Measurements from ENCODE around the gene ACVR2A.

Gene ACVR2A

GRCh38 chr2:147927053-147927588 lies 82.3 kb downstream of the ACVR2A start:
- DNase-seq: no peak

DNA sequence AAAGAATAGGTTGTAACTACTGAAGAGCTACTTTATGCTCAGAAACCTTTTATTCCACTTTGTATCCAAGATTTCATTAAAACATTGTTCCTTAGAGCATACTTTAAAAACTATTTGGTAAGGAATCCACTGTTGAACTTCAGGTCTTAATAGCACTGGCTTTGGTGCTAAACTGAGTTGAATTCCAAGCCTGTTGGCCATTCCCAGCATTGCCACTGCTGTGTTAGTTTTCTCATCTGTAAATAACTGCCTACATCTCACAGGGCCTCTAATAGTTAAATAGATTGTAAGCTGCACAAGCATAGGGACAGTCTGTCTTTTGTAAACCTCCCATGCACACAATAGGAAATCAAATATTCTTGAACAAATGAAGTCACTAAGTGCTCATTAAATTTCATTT lies 89.1 kb downstream of the ACVR2A start:
- no peak for DNase-seq

GRCh38 chr2:147934881-147935620 lies 90.2 kb downstream of the ACVR2A start:
- DNase-seq: no peak

GRCh38 chr2:147937744-147938349 lies 93.0 kb downstream of the ACVR2A start:
- DNase-seq: no peak

DNA sequence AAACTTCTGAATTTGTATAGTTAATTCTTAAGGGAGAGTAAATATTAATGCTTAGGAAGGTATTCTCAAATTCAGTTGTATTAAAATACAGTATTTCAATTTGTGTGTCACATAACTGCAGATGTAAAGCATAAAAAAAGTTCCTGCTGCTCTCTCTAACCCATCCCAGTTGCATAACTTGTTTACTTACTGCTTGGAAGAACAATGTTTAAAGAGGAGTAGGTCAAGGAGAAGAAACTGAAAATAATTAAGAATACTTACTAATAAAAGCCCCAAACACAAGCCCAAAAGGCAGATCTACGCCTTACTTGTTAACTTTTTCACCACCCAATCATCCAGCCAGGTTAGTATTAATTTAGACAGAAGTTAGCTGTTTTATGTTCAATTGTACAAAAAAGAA lies 94.5 kb downstream of the ACVR2A start:
- no peak for DNase-seq

- DNase-seq: no peak
These were observed 100.8 kb downstream of the ACVR2A start for GRCh38 chr2:147945660-147946059.

DNA sequence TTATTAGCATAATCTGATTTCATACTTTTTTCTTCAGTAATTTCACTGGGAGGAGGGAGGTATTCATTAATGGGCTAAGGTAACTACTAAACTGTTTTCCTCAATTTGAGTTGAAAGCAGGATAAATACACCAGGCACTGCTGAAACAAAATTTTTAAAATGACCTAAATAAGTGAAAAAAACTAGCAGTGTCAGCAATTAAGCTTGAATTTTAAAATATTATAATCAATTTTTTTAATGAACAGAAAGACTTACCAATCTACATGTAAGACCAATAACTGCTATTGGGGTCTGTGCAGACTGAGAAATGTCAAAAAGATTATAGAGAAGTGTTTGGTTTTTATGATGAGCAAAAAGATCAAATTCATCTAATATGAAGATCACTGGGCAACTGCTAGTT lies 107.3 kb downstream of the ACVR2A start:
- DNase-seq: no peak

DNA sequence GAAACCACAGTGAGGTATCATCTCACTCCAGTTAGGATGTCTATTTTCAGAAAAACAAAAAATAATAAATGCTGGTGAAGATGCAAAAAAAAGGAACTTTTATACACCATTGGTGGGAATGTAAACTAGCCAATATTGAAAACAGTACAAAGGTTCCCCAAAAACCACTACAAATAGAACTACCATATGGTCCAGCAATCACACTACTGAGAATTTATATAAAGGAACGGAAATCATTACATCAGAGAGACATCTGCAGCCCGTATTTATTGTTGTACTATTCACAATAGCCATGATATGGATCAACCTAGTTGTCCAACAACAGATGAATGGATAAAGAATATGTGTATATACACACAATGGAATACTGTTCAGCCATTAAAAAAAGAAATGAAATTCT lies 123.7 kb downstream of the ACVR2A start:
- no peak for DNase-seq

DNA sequence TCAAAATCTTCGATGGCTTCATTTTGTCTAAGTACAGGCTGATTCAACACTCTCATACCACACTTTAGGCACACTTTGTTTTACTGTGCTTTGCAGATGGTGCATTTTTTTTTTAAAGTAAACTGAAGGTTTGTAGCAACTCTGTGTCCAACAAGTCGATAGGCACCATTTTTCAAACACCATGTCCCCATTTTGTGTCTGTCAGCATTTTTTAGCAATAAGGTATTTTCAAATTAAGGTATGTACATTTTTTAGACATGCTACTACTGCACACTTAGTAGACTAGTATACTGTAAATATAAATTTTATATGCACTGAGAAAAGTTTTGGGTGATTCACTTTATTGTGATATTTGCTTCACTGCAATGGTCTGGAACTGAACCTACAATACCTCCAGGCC lies 131.3 kb downstream of the ACVR2A start:
- DNase-seq: no peak

GRCh38 chr2:147977679-147978078 lies 132.8 kb downstream of the ACVR2A start:
- DNase-seq: no peak

Measured in stimulated activated naive CD4-positive, alpha-beta T cell treated with Interleukin-2 at 50 U/mL for 16 hours (primary cell).